ENCODE measurements around the gene TUSC2.

Gene TUSC2

DNA sequence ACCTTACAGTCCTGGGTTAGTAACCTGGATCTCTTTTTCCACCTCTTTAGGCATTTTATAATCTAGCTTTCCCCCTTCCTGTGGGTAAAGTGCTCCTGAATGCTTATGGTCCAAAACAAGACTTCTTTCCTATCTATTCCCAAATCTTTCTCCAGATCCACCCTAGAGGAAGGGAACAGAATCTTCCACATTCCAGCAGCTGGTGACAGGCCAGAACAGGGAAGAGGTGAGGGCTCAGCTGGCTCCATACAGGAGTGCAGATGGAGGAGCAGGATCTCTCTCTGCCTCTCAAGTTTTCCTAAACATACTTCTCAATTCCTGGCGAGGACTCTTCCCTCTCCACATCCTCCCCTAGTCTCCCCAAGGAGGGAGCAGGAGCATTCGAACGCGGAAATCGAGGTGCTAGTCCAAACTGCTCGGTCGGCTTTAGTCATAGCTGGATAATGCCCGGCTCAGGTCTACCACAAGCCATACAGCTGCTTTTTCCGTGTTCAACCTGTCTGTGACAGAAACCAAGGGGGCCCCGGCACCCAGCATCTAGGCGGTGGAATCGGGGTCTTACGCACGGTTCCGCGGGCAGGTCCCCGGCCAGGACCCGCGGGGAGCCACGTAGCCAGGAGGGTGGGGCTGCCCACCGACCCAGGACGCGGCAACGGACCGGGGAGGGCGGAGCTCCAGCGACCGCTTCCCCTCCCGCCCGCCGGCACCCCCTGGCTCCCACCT is 8.6 kb upstream of the TUSC2 start:
- TF ChIP-seq, protein P1, sequence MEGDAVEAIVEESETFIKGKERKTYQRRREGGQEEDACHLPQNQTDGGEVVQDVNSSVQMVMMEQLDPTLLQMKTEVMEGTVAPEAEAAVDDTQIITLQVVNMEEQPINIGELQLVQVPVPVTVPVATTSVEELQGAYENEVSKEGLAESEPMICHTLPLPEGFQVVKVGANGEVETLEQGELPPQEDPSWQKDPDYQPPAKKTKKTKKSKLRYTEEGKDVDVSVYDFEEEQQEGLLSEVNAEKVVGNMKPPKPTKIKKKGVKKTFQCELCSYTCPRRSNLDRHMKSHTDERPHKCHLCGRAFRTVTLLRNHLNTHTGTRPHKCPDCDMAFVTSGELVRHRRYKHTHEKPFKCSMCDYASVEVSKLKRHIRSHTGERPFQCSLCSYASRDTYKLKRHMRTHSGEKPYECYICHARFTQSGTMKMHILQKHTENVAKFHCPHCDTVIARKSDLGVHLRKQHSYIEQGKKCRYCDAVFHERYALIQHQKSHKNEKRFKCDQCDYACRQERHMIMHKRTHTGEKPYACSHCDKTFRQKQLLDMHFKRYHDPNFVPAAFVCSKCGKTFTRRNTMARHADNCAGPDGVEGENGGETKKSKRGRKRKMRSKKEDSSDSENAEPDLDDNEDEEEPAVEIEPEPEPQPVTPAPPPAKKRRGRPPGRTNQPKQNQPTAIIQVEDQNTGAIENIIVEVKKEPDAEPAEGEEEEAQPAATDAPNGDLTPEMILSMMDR (IDR thresholded peaks at IDR 0.05; ENCODE audit: insufficient read depth, low read depth, low read length, missing control alignments) = peak; percentile 18
- peak overlapping the region; percentile 92 for H3K4me3 ChIP-seq (ENCODE audit: low read length)
- peak; percentile 53 for DNase-seq (ENCODE audit: low read depth)

DNA sequence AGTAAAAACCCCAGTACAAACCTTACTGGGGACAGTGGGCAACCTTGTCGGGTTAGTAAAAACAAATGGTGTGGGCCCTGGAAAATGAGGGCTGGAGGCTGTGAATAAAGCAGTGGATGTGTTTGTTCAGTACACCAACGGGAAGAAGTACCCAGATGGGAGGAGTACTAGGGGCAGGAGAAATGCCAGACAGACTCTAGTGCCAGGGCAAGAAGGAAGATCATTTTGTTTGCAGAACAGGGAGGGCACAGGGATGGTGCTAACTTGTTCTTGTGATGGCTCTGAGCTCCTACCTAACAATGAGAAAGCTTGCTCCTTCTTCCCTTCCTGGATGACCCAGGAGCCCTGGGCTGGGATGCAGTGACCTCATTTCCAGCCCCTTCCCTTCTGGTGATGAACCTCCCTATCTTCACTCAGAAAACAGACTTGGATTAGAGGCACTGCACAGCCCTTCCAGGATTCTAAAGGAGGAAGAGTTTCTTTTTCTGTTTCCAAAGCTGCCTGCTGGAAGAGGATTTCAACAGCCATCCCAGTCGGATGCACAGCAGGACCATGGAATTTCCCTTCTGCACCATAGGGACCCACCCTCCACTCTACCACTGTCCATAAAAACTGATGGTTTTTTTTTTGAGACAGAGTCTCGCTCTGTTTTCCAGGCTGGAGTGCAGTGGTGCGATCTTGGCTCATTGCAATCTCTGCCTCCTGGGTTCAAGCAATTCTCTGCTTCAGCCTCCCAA is 6.5 kb upstream of the TUSC2 start:
- no peak for DNase-seq (ENCODE audit: low read depth)
- no peak overlapping the region for H3K4me3 ChIP-seq (ENCODE audit: low read length)
- TF ChIP-seq, protein P1 (IDR thresholded peaks at IDR 0.05; ENCODE audit: insufficient read depth, low read depth, low read length, missing control alignments) = no peak

DNA sequence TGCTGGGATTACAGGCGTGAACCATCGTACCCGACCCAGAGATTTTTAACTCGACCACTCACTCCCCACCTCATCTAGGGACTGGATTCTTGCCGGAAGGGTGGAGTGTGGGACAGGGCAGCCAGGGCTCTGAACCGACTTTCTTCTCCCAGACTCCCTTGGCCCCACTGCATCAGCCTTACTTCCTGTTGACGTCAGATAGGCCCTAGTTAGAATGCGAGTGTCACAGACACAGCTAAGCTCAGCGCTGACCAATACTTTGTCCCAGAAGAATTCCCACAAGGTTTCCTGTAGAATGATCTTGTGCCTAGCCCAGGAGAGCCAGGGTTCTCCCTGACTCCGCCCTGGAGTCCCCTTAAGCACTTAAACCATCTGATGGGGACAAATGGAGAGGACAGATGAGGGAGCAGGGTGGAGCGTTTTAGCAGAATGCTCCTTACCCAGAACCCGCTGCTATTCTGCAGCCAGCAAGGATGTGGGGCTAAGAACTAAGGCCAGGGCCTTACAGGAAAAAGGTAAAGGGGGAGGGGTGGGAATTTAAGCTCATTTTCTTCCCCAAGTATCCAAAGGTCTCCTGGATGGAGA is 5.8 kb upstream of the TUSC2 start:
- DNase-seq (ENCODE audit: low read depth) = no peak
- TF ChIP-seq, protein P1 (IDR thresholded peaks at IDR 0.05; ENCODE audit: insufficient read depth, low read depth, low read length, missing control alignments) = no peak
- no peak overlapping the region for H3K4me3 ChIP-seq (ENCODE audit: low read length)

- TF ChIP-seq, protein P1 (IDR thresholded peaks at IDR 0.05; ENCODE audit: insufficient read depth, low read depth, low read length, missing control alignments) = no peak
- DNase-seq (ENCODE audit: low read depth) = no peak
- H3K4me3 ChIP-seq (ENCODE audit: low read length) = no peak overlapping the region
Observed at GRCh38 chr3:50331364-50331907, 3.4 kb upstream of the TUSC2 start.

DNA sequence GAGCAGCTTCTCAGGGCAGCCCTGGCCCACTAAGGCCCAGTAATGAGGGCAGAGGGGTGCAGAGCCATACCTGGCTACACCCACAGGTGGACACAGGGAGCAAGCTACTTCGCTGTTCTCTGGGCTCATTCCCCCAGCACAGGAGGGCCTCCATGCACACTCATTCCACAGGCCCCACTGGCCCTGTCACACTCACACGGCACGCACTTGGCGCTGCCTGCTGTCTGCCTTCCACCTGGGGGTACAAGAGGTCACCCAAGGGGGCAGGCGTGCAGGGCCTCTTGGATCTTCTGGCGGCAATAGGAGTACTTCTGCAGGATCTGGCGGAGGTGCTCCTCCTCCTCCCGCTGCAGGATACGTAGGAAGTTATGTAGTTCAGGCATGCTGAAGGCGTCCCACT is 2.3 kb upstream of the TUSC2 start:
- TF ChIP-seq, protein P1 (IDR thresholded peaks at IDR 0.05; ENCODE audit: insufficient read depth, low read depth, low read length, missing control alignments) = no peak
- DNase-seq (ENCODE audit: low read depth) = no peak
- H3K4me3 ChIP-seq (ENCODE audit: low read length) = no peak overlapping the region

- no peak for DNase-seq (ENCODE audit: low read depth)
- peak overlapping the region; percentile 78 for H3K4me3 ChIP-seq (ENCODE audit: low read length)
- TF ChIP-seq, protein P1 (IDR thresholded peaks at IDR 0.05; ENCODE audit: insufficient read depth, low read depth, low read length, missing control alignments) = no peak
Observed at GRCh38 chr3:50327129-50327528, 894 bp downstream of the TUSC2 start.
